Hematopoietic multipotent progenitor cell (in vitro differentiated cells): ENCODE measurements around the gene KRTAP17-1. TPM values are rescaled to one million over a fixed set of nuclear protein-coding genes. Genes with fewer than 3 reads are reported as not detected.

Experiments
- small RNA-seq: library from RNA; depleted of rRNA; stranded (forward); fragments of <200 nt; gene quantifications from one replicate; pipeline ENCODE3, GENCODE V24; 2012
- total RNA-seq: library from RNA; depleted of rRNA; stranded (reverse); fragments of >200 nt; gene quantifications from one replicate; pipeline ENCODE4 v1.2.3, GENCODE V29; 2012

KRTAP17-1 gene
- total RNA-seq, 1 donor, result not detected

Small RNAs within 50 kb of the gene (small RNA-seq; reads per million reads assigned to genes)
- not detected for gene KRTAP9-10P

Other genes starting within 250 kb of the KRTAP17-1 start
- not detected for gene KRTAP2-4, start 249.8 kb downstream of the KRTAP17-1 start, total RNA-seq
- gene KRTAP4-7, start 231.6 kb downstream of the KRTAP17-1 start, total RNA-seq, result not detected
- not detected for gene KRTAP4-8, start 217.6 kb downstream of the KRTAP17-1 start, total RNA-seq
- gene KRTAP4-16, start 213.5 kb downstream of the KRTAP17-1 start, total RNA-seq, result not detected
- under 0.01 TPM for gene KRTAP4-9, start 210.3 kb downstream of the KRTAP17-1 start, total RNA-seq
- not detected for gene KRTAP4-11, start 197.3 kb downstream of the KRTAP17-1 start, total RNA-seq
- not detected for gene KRTAP4-12, start 191.5 kb downstream of the KRTAP17-1 start, total RNA-seq
- gene KRTAP4-6, start 175.2 kb downstream of the KRTAP17-1 start, total RNA-seq, result not detected
- not detected for gene KRTAP4-5, start 165.9 kb downstream of the KRTAP17-1 start, total RNA-seq
- gene KRTAP4-4, start 155.0 kb downstream of the KRTAP17-1 start, total RNA-seq, result not detected
- gene KRTAP4-3, start 147.5 kb downstream of the KRTAP17-1 start, total RNA-seq, result not detected
- not detected for gene KRTAP4-2, start 137.5 kb downstream of the KRTAP17-1 start, total RNA-seq
- not detected for gene KRTAP4-1, start 130.8 kb downstream of the KRTAP17-1 start, total RNA-seq
- not detected for gene KRTAP9-1, start 125.8 kb downstream of the KRTAP17-1 start, total RNA-seq
- not detected for gene KRTAP9-2, start 89.1 kb downstream of the KRTAP17-1 start, total RNA-seq
- gene KRTAP9-3, start 83.3 kb downstream of the KRTAP17-1 start, total RNA-seq, result not detected
- gene KRTAP9-8, start 77.7 kb downstream of the KRTAP17-1 start, total RNA-seq, result not detected
- not detected for gene KRTAP9-4, start 66.0 kb downstream of the KRTAP17-1 start, total RNA-seq
- gene KRTAP9-9, start 60.3 kb downstream of the KRTAP17-1 start, total RNA-seq, result not detected
- gene KRTAP9-6, start 50.3 kb downstream of the KRTAP17-1 start, total RNA-seq, result not detected
- not detected for gene KRTAP9-7, start 40.0 kb downstream of the KRTAP17-1 start, total RNA-seq
- not detected for gene KRTAP29-1, start 12.9 kb downstream of the KRTAP17-1 start, total RNA-seq
- gene KRTAP16-1, start 6.4 kb downstream of the KRTAP17-1 start, total RNA-seq, result 0.27 TPM
- gene KRT33A, start 35.1 kb upstream of the KRTAP17-1 start, total RNA-seq, result not detected
- gene KRT33B, start 54.1 kb upstream of the KRTAP17-1 start, total RNA-seq, result not detected
- not detected for gene KRT34, start 66.6 kb upstream of the KRTAP17-1 start, total RNA-seq
- gene KRT31, start 81.9 kb upstream of the KRTAP17-1 start, total RNA-seq, result not detected
- gene KRT37, start 108.9 kb upstream of the KRTAP17-1 start, total RNA-seq, result not detected
- gene KRT38, start 125.3 kb upstream of the KRTAP17-1 start, total RNA-seq, result not detected
- gene KRT32, start 151.7 kb upstream of the KRTAP17-1 start, total RNA-seq, result not detected
- not detected for gene KRT35, start 165.4 kb upstream of the KRTAP17-1 start, total RNA-seq
- not detected for gene KRT36, start 174.2 kb upstream of the KRTAP17-1 start, total RNA-seq
- gene KRT13, start 189.9 kb upstream of the KRTAP17-1 start, total RNA-seq, result not detected
- gene KRT15, start 203.2 kb upstream of the KRTAP17-1 start, total RNA-seq, result not detected
- gene KRT19, start 212.6 kb upstream of the KRTAP17-1 start, total RNA-seq, result not detected